AG09309 (cell line): ENCODE data around the gene DLX1.
A peak's percentile ranks its signal among the peaks of the same experiment; 100 is the strongest.
"Not testable (repeated sequence)": the region's sequence is repeated elsewhere in the genome, so short reads cannot be mapped to it uniquely, and the experiment has no call there.

Experiments
- DNase-seq: peaks from one replicate; pipeline ENCODE4 v3.0.0-alpha.2; 2010; ENCODE audit warnings: low read depth
- H3K4me3 ChIP-seq: 2 replicates; pipeline ENCODE4 v1.5.1; 2011; ENCODE audit warnings: mild to moderate bottlenecking, low read depth, low read length, moderate library complexity; ENCODE audit not compliant: control insufficient read depth
- TF ChIP-seq, protein P1 (sequence below): IDR thresholded peaks from 2 replicates; pipeline ENCODE4 v1.5.1; 2011; ENCODE audit warnings: mild to moderate bottlenecking, low read depth, low read length, inconsistent platforms; ENCODE audit not compliant: insufficient read depth, control insufficient read depth; ENCODE audit errors: missing control alignments

The DLX1 gene

GRCh38 chr2:172109256-172109987, 24.1 kb downstream of the DLX1 start:
- H3K4me3 ChIP-seq: no peak overlapping the region
- TF ChIP-seq, protein P1, sequence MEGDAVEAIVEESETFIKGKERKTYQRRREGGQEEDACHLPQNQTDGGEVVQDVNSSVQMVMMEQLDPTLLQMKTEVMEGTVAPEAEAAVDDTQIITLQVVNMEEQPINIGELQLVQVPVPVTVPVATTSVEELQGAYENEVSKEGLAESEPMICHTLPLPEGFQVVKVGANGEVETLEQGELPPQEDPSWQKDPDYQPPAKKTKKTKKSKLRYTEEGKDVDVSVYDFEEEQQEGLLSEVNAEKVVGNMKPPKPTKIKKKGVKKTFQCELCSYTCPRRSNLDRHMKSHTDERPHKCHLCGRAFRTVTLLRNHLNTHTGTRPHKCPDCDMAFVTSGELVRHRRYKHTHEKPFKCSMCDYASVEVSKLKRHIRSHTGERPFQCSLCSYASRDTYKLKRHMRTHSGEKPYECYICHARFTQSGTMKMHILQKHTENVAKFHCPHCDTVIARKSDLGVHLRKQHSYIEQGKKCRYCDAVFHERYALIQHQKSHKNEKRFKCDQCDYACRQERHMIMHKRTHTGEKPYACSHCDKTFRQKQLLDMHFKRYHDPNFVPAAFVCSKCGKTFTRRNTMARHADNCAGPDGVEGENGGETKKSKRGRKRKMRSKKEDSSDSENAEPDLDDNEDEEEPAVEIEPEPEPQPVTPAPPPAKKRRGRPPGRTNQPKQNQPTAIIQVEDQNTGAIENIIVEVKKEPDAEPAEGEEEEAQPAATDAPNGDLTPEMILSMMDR: no peak
- no peak for DNase-seq

GRCh38 chr2:172109988-172110811, 24.9 kb downstream of the DLX1 start:
- H3K4me3 ChIP-seq: no peak overlapping the region
- TF ChIP-seq, protein P1: no peak
- DNase-seq: no peak

DNA sequence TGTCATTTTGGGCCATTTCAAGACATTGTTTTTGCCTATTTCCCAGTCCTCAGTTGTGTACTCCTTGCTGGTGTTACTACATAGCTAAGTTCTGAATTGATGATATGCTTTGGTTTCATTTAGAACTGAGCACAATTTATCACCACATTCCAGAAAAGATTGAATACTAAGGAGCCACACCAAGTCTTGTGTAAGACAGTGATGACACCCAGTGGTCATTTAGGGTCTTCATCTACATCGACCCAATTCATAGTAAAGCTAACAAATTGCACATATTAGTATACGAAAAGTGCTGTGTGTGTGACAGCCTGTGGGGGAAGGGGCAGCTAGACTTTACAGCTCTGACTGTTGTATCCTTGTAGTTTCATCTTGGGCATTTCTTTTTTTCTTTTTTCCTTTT, 28.3 kb downstream of the DLX1 start:
- no peak for DNase-seq
- TF ChIP-seq, protein P1: peak; percentile 46
- H3K4me3 ChIP-seq: no peak overlapping the region

DNA sequence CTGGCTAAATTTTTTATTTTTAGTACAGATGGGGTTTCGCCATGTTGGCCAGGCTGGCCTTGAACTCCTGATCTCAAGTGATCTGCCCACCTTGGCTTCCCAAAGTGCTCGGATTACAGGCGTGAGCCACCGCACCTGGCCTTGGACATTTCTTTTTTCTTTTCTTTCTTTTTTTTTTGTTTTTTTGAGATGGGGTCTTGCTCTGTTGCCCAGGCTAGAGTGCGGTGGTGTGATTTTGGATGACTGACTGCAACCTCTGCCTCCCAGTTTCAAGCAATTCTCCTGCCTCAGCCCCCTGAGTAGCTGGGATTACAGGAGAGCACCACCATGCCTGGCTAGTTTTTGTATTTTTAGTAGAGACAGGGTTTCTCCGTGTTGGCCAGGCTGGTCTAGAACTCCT, 28.9 kb downstream of the DLX1 start:
- not testable (repeated sequence) for H3K4me3 ChIP-seq

DNA sequence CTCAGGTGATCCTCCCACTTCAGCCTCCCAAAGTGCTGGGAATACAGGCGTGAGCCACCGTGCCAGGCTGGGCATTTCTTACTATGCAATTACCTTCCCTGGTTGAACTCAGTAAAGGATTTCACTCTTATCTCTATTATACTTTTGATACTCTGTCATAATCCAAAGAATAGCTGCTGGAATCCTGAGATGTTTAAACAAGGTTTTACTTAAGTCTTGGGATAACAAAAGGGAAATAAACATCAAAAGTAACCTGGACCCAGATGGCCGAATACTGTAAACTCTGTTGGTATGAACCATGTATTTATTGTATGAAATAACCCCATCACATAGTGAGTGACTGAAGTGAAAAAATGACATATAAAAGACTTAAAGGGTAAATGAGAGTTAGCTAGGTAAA, 29.3 kb downstream of the DLX1 start:
- DNase-seq: no peak
- TF ChIP-seq, protein P1: no peak
- H3K4me3 ChIP-seq: no peak overlapping the region

More for the DNA sequence above, 28.9 kb downstream of the DLX1 start:
- DNase-seq: not testable (repeated sequence)

GRCh38 chr2:172116107-172116506, 30.8 kb downstream of the DLX1 start:
- no peak overlapping the region for H3K4me3 ChIP-seq
- DNase-seq: no peak
- TF ChIP-seq, protein P1: no peak

DNA sequence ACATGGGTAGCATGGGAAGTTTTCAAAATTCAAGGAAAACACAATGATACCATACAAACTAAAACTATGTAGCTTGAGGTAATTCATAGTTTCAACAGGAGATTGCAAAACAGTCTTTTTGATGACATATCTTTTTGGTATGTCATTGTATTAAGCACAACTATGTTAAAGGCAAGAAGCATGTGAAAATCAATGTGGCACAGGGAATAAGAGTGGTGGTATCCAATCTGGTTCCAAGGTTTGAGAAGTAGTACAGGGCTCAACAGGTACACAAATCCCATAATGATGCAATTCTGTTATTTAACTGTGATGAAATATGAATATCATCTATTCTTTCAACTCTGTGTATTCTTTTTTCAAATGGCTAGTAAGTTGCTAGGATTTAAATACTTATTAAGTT, 33.8 kb downstream of the DLX1 start:
- H3K4me3 ChIP-seq: no peak overlapping the region
- TF ChIP-seq, protein P1: no peak
- no peak for DNase-seq
